ENCODE measurements around the gene ZDHHC11.
"Not testable (repeated sequence)": the region's sequence is repeated elsewhere in the genome, so short reads cannot be mapped to it uniquely, and the experiment has no call there.

DNA sequence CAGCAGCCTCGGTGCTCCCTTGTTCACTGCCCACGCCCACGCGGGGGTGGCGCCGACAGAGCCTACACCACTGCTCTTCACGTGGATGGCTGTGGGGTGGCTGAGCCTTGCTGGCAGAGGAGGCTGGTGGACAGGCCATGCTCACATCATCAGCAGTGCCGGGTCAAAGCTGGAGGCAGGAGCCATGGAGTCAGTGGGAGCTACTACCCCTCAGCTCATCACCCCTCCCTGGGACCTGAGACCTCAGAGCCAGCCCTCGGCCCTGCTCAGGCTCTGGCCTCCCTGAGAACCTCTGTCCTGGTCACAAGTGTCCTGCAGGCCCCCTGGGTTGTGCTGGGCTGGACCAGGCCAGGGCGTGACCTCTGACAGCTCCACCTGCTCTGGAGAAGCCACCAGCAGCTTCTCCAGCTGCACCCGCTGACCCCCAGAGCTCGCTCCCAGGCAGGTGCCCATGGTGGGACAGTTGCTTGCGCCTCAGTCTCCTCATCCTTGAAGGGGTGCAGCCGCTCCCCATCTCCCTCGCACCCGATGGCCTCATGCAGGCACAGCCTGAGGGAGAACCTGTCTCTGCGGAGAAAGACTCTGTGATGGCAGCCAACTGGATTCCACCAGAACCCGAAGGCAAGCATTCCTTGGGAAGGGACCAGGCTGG, 75.8 kb downstream of the ZDHHC11 start:
- TF ChIP-seq, protein P1, sequence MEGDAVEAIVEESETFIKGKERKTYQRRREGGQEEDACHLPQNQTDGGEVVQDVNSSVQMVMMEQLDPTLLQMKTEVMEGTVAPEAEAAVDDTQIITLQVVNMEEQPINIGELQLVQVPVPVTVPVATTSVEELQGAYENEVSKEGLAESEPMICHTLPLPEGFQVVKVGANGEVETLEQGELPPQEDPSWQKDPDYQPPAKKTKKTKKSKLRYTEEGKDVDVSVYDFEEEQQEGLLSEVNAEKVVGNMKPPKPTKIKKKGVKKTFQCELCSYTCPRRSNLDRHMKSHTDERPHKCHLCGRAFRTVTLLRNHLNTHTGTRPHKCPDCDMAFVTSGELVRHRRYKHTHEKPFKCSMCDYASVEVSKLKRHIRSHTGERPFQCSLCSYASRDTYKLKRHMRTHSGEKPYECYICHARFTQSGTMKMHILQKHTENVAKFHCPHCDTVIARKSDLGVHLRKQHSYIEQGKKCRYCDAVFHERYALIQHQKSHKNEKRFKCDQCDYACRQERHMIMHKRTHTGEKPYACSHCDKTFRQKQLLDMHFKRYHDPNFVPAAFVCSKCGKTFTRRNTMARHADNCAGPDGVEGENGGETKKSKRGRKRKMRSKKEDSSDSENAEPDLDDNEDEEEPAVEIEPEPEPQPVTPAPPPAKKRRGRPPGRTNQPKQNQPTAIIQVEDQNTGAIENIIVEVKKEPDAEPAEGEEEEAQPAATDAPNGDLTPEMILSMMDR (IDR thresholded peaks at IDR 0.05) = not testable (repeated sequence)
- not testable (repeated sequence) for TF ChIP-seq POLR2A, EP300 (IDR thresholded peaks at IDR 0.05)
